ENCODE results near the gene ATP6V1B1.

GRCh38 chr2:70946832-70947442, 11.2 kb downstream of the ATP6V1B1 start:
- TF ChIP-seq POLR2A (IDR thresholded peaks at IDR 0.05) (no peak), CTCF (IDR thresholded peaks at IDR 0.05) (peak; percentile 57 to 80 (median 66))

Data from tibial nerve (tissue), 3 donors.